Measurements from ENCODE around the gene SIT1.

DNA sequence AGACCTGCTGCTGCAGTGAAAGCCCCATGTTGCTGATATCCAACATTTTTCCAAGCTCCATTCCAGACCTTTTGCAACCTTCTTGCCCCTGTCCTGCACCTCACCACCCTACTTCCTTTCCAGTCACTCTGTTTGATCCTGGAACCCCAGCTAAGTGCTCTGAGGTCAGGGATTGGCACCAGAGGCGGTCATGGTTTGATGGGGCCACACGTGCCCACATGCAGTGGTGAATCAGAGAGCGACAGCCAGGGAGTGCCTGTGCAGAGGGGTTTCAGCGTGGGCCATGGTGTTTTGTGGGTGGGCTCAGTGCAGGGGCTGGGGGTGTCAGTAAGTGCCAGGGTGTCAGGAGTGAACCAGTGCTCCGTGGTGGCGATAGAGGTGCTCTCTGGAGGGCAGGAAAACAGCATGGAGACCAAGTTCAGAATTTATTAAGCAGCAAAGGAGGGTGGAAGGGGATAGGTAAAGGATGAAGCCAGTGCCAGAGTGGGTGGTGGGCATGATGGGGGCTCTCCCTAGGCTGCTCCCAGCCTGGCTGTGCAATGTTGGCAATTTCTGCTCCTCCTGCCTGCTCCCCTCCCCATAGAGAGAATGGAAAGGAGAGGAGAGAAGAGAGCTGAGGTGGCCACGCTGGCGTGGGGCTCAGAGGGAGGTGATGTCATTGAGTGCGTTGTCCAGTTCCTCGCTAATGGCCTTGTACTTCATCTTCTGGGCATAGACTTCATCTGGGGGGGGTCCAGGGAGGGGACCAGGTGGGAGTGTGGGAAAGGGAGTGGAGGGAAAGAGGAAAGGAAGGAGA, 32.0 kb upstream of the SIT1 start:
- TF ChIP-seq CTCF (IDR thresholded peaks at IDR 0.05; ENCODE audit: insufficient read depth, low read depth, low read length), result no peak
- no peak for TF ChIP-seq EZH2 (IDR thresholded peaks at IDR 0.05; ENCODE audit: insufficient read depth, low read length)

Data from astrocyte (in vitro differentiated cells and primary cell).